ENCODE results near the gene KREMEN1.

The KREMEN1 gene

GRCh38 chr22:29054251-29054767 lies 18.5 kb upstream of the KREMEN1 start:
- POLR2A ChIA-PET, result no interaction called here
- CTCF ChIA-PET, result interaction anchor here (1.2 to 3.0 kb wide), 4 partner anchors 14 to 199 kb away, joined by 3 to 14 read pairs (median 6); no protein-coding TSS in a partner anchor
- no peak for TF ChIP-seq CTCF (IDR thresholded peaks at IDR 0.05; ENCODE audit: insufficient read depth, low read length, missing control alignments)
- no peak for DNase-seq (ENCODE audit: low read depth, low spot score)
- no peak overlapping the region for H3K4me3 ChIP-seq (ENCODE audit: low read depth, low read length)

GRCh38 chr22:29055192-29055830 lies 17.5 kb upstream of the KREMEN1 start:
- DNase-seq (ENCODE audit: low read depth, low spot score), result no peak
- ChIA-PET CTCF (interaction anchor here (0.5 to 3.0 kb wide), 6 partner anchors 12 to 200 kb away, joined by 3 to 14 read pairs (median 4); no protein-coding TSS in a partner anchor), POLR2A (no interaction called here)
- H3K4me3 ChIP-seq (ENCODE audit: low read depth, low read length), result no peak overlapping the region
- TF ChIP-seq CTCF (IDR thresholded peaks at IDR 0.05; ENCODE audit: insufficient read depth, low read length, missing control alignments), result no peak

GRCh38 chr22:29056472-29056871 lies 16.4 kb upstream of the KREMEN1 start:
- CTCF ChIA-PET, result interaction anchor here (1.2 to 3.0 kb wide), 4 partner anchors 14 to 201 kb away, joined by 3 to 14 read pairs (median 6); no protein-coding TSS in a partner anchor
- DNase-seq (ENCODE audit: low read depth, low spot score), result no peak
- TF ChIP-seq CTCF (IDR thresholded peaks at IDR 0.05; ENCODE audit: insufficient read depth, low read length, missing control alignments), result no peak
- POLR2A ChIA-PET, result no interaction called here
- no peak overlapping the region for H3K4me3 ChIP-seq (ENCODE audit: low read depth, low read length)

- no peak for TF ChIP-seq CTCF (IDR thresholded peaks at IDR 0.05; ENCODE audit: insufficient read depth, low read length, missing control alignments)
- ChIA-PET POLR2A (interaction anchor here (0.7 kb wide), 1 partner anchor 294 kb away, joined by 3 read pairs; no protein-coding TSS in a partner anchor), CTCF (no interaction called here)
- no peak overlapping the region for H3K4me3 ChIP-seq (ENCODE audit: low read depth, low read length)
- no peak for DNase-seq (ENCODE audit: low read depth, low spot score)
Measured at GRCh38 chr22:29060251-29060869, 12.5 kb upstream of the KREMEN1 start.

- no peak for DNase-seq (ENCODE audit: low read depth, low spot score)
- TF ChIP-seq CTCF (IDR thresholded peaks at IDR 0.05; ENCODE audit: insufficient read depth, low read length, missing control alignments), result no peak
- POLR2A ChIA-PET, result interaction anchor here (0.6 kb wide), 1 partner anchor 327 kb away, joined by 4 read pairs; no protein-coding TSS in a partner anchor
- CTCF ChIA-PET, result interaction anchor here (1.2 to 1.3 kb wide), 2 partner anchors 8 to 206 kb away, joined by 4 read pairs; no protein-coding TSS in a partner anchor
- H3K4me3 ChIP-seq (ENCODE audit: low read depth, low read length), result no peak overlapping the region
Measured at GRCh38 chr22:29060931-29061330, 11.9 kb upstream of the KREMEN1 start.

- H3K4me3 ChIP-seq (ENCODE audit: low read depth, low read length), result no peak within 1 kb of the TSS
- no peak for DNase-seq (ENCODE audit: low read depth, low spot score)
- TF ChIP-seq CTCF (IDR thresholded peaks at IDR 0.05; ENCODE audit: insufficient read depth, low read length, missing control alignments), result no peak
- CTCF ChIA-PET, result interaction anchor here (0.7 to 1.8 kb wide), 4 partner anchors 9 to 666 kb away, joined by 3 to 4 read pairs (median 4); no protein-coding TSS in a partner anchor
- POLR2A ChIA-PET, result interaction anchor here (0.5 to 0.6 kb wide), 2 partner anchors 200 to 328 kb away, joined by 3 to 4 read pairs; no protein-coding TSS in a partner anchor
Measured at GRCh38 chr22:29061773-29062172, 11.1 kb upstream of the KREMEN1 start, which contains the start of gene C22orf31. C22orf31 (minus strand) TSS chr22:29061831; CDS start chr22:29061792, 39 bp downstream.
